Fibroblast of skin of right quadriceps (primary cell): Measurements from ENCODE around the gene C5orf15.

Experiments
- DNase-seq: peaks from one replicate; pipeline ENCODE4 v3.0.0-alpha.2; 2013

Gene C5orf15

GRCh38 chr5:133919148-133920136 lies 49.0 kb downstream of the C5orf15 start:
- no peak for DNase-seq

DNA sequence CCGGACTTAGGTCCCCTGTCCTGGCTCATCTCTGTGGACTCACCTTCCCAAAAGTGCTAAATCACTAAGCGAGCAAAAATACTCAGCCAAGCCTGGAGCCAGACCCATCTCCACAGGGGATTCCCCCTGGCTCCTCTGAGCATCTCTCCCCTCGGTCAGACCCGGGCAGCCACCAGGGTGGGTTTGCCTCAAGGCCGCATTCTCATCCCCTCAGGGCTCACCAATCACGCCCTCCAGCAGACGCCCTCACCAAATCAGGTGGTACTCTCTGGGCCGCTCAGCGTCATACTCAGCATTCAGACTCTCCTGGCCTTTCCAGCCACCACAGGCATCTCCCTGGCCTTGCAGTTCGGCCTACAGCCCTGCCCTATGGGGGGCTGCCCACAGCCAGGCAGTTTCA lies 49.7 kb downstream of the C5orf15 start:
- no peak for DNase-seq

GRCh38 chr5:133918316-133918715 lies 50.1 kb downstream of the C5orf15 start:
- DNase-seq: no peak

- DNase-seq: no peak
These were observed 50.6 kb downstream of the C5orf15 start for GRCh38 chr5:133917785-133918184.

DNA sequence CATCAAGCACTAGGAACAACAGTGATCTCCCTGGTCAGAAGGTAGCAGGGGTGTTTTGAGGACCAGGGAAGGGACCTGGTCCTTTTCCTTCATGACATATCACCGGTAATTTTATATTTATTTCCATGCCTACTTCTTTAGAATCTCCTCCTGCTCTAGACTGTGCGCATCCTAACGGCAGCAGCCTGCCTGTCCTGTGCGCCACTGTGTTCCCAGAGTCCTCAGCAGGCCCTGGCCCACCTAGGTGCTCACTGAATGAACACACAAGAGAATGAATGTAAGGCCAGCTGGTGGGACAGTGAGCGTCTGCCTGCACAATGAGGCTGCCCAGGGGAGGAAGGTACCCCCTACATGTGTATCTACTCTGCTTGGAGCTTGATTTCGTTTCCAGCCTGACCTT lies 51.5 kb downstream of the C5orf15 start:
- no peak for DNase-seq

DNA sequence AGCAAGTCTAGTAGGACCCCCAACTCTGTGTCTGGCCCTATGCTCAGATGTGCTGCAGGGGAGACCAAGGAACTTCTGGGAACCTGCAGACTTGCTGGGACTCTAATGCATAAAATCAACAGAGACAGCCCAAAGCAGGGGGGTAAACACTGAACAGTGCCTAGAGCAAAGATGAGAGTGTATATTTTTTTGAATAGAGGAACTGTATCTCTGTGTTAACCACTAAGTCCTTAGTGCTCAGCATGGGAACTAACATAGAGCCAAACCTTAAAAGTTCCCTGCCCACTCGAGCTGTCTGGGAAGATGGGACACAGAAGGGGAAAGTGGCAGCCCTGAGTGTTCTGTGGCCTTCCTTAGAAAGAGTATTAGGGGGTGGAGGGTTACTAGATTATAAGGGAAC lies 51.9 kb downstream of the C5orf15 start:
- no peak for DNase-seq

DNA sequence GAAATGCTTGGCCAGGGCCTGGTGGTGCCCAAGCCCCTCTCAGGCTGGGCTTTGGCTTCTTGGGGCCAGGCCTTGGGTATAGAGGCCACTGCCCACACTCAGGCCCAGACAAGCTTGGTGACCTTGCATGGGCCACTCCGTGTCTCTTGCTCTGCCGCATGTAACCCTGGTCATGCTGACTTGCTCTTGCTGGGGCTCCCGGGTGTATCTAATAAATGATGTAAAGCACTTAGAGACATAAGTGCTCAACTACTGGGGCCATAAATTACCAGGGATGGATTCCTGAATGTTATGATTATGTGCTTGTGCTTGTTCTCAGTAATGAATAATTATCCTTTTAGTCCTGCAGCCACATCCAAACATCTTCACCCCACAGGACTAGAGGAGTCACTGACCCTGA lies 54.0 kb downstream of the C5orf15 start:
- DNase-seq: no peak

- no peak for DNase-seq
These were observed 54.8 kb downstream of the C5orf15 start for GRCh38 chr5:133913413-133914155.

DNA sequence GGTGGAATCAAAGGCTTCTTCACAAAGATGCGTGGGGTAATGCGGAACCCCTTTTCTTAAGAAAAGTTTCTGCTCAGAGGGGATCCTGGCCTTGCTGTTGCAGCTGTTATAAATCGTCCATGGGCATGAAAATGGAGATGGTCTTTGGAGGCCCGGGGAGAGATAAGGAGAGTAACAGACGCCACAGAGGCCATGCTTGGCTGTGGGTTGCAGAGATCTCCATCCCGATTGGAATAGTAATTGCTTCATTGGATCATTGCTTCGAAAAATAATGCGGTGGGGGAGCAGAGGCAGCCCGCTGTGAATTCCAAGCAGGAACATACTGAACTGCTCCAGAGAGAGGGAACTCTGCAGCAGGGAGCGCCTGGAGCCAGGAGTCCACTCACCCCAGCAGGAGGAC lies 55.5 kb downstream of the C5orf15 start:
- DNase-seq: no peak

- DNase-seq: no peak
These were observed 57.9 kb downstream of the C5orf15 start for GRCh38 chr5:133910571-133910970.

DNA sequence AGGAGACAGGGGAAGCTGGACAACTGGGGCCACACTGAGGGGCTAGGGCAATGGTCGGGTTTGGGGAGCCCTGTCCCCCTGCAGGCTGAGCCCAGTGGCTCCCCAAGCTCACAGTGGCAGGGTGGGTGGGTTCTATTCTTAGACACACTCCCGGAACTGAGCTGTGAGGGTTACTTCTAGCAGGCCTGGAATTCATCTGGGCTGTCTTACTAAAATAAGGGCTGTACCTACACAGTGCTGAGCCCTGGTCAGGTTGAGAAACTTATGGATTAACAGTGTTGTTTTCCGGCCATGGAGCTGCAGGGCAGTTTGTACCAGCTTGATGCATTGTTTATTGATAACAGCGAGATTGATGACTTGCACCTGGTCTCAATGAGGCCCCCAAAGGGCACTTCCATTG lies 58.8 kb downstream of the C5orf15 start:
- no peak for DNase-seq

- no peak for DNase-seq
These were observed 61.4 kb downstream of the C5orf15 start for GRCh38 chr5:133907075-133907474.

GRCh38 chr5:133906303-133906702 lies 62.1 kb downstream of the C5orf15 start:
- no peak for DNase-seq
